Prostate gland (tissue), 2 donors: ENCODE measurements around the gene ARHGAP26. TPM values are rescaled to one million over a fixed set of nuclear protein-coding genes. Genes with fewer than 3 reads are reported as not detected.

ENCODE experiments used
- DNase-seq: peaks from one replicate; pipeline ENCODE4 v3.0.0-alpha.2; 2019; ENCODE audit warnings: low spot score
- H3K27ac ChIP-seq, 2 donors: fragments of 200-600 bp; sonication (generic); 2 replicates each; pipeline ENCODE4 v1.5.1; 2017 to 2019
- H3K27me3 ChIP-seq: fragments of 200-600 bp; sonication (generic); replicated peaks from 2 replicates; pipeline ENCODE4 v1.5.1; 2019; ENCODE audit not compliant: insufficient read depth
- H3K36me3 ChIP-seq, 2 donors: fragments of 200-600 bp; sonication (generic); 1 replicate in 1 of 2; 2 replicates in 1 of 2; pipeline versions ENCODE4 v1.5.1 to v1.8.1; 2017 to 2019
- H3K4me1 ChIP-seq: fragments of 200-600 bp; sonication (generic); replicated peaks from 2 replicates; pipeline ENCODE4 v1.5.1; 2019
- H3K4me3 ChIP-seq, 2 donors: fragments of 200-600 bp; sonication (generic); 2 replicates each; pipeline ENCODE4 v1.5.1; 2017 to 2019
- H3K9me3 ChIP-seq: fragments of 200-600 bp; sonication (generic); 2 replicates; pipeline ENCODE4 v1.5.1; 2017
- CTCF ChIP-seq, 4 experiments: fragments of 200-600 bp in 2 of 4; fragments of 450-650 bp in 2 of 4; sonication (generic) in 2 of 4; IDR thresholded peaks; 1 replicate in 3 of 4; 2 replicates in 1 of 4; pipeline ENCODE4 v1.5.1; 2016 to 2019; ENCODE audit warnings: antibody characterized with exemption in 4 of 4, mild to moderate bottlenecking in 2 of 4, moderate library complexity in 2 of 4
- POLR2A ChIP-seq: fragments of 450-650 bp; IDR thresholded peaks from one replicate; pipeline ENCODE4 v1.6.1; 2016; ENCODE audit warnings: antibody characterized with exemption, mild to moderate bottlenecking
- POLR2AphosphoS5 ChIP-seq: sonication (generic); formaldehyde crosslinking; IDR thresholded peaks from one replicate; pipeline ENCODE4 v1.6.1; 2017; ENCODE audit warnings: antibody characterized with exemption
- WGBS: methylation state at CpG from one replicate; pipeline ENCODE4 v1.1.5; 2018; 5-methylcytosine and 5-hydroxymethylcytosine counted together
- intact Hi-C: fragments of 100-400 bp; cut with DNase I; formaldehyde crosslinking; loops from one replicate; pipeline ENCODE4 v1.14.2; 2022
- total RNA-seq, 2 donors: library from RNA; depleted of rRNA; stranded (reverse); fragments of >200 nt; gene quantifications; one replicate each; pipeline ENCODE4 v1.1.0, GENCODE V29; 2016

The ARHGAP26 gene
- total RNA-seq, 2 donors from 2014 or later: 11.7 to 39.8 TPM

DNA sequence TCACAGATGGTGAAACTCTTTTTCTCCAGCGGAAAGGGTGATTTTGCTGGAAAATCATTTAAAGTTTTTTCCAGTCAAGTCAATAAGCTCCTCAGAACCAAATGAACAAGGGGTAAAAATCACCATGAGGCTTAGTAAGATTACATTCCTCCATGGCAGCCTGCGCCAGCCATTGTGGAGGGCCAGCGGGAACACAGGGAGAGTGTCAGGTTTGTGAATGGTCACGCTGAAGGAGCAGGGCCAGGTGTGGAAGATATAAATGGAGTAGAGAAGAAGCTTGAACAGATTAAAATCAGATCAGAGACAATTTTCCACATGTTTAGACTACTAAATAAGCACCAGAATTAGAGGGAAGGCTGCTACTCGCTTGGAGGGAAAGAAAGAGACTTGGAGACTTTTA, 424.5 kb downstream of the ARHGAP26 start:
- Histone ChIP-seq H3K4me3 (no peak overlapping the region), H3K27ac (no peak overlapping the region), H3K36me3 (no peaks in the 10 kb centered on the region), H3K4me1 (no peaks in the 10 kb centered on the region), H3K27me3 (no peaks in the 10 kb centered on the region), H3K9me3 (no peaks in the 10 kb centered on the region)
- intact Hi-C loops: no loop called here
- DNase-seq: no peak
- WGBS: 98% methylated on average over 5 of the region's 5 CpGs
- TF ChIP-seq POLR2AphosphoS5: no peak
- TF ChIP-seq CTCF (IDR thresholded peaks at IDR 0.05): no peak
- TF ChIP-seq POLR2A: no peak

GRCh38 chr5:143195491-143195890, 425.3 kb downstream of the ARHGAP26 start:
- Histone ChIP-seq H3K27ac (no peak overlapping the region), H3K36me3 (no peaks in the 10 kb centered on the region), H3K4me1 (no peaks in the 10 kb centered on the region), H3K9me3 (no peaks in the 10 kb centered on the region), H3K27me3 (no peaks in the 10 kb centered on the region), H3K4me3 (no peak overlapping the region)
- WGBS: 41% methylated on average over 2 of the region's 2 CpGs
- TF ChIP-seq POLR2A (no peak), CTCF (IDR thresholded peaks at IDR 0.05) (no peak), POLR2AphosphoS5 (no peak)
- DNase-seq: no peak
- intact Hi-C loops: no loop called here

- Histone ChIP-seq H3K36me3 (no peaks in the 10 kb centered on the region), H3K4me3 (no peak overlapping the region), H3K9me3 (no peaks in the 10 kb centered on the region), H3K4me1 (no peaks in the 10 kb centered on the region), H3K27ac (no peak overlapping the region), H3K27me3 (no peaks in the 10 kb centered on the region)
- DNase-seq: no peak
- TF ChIP-seq CTCF (IDR thresholded peaks at IDR 0.05) (no peak), POLR2A (no peak), POLR2AphosphoS5 (no peak)
- intact Hi-C loops: no loop called here
- WGBS: 94% methylated on average over 3 of the region's 3 CpGs
These were observed 426.6 kb downstream of the ARHGAP26 start for GRCh38 chr5:143196601-143197259.

- H3K9me3 ChIP-seq: no peaks in the 10 kb centered on the region
- TF ChIP-seq CTCF (IDR thresholded peaks at IDR 0.05) (no peak), POLR2A (no peak), POLR2AphosphoS5 (no peak)
- H3K27ac ChIP-seq: no peak overlapping the region
- H3K4me3 ChIP-seq: no peak overlapping the region
- H3K27me3 ChIP-seq: no peaks in the 10 kb centered on the region
- no peak for DNase-seq
- H3K36me3 ChIP-seq: no peaks in the 10 kb centered on the region
- intact Hi-C loops: no loop called here
- no peaks in the 10 kb centered on the region for H3K4me1 ChIP-seq
These were observed 427.1 kb downstream of the ARHGAP26 start for GRCh38 chr5:143197260-143197656.

DNA sequence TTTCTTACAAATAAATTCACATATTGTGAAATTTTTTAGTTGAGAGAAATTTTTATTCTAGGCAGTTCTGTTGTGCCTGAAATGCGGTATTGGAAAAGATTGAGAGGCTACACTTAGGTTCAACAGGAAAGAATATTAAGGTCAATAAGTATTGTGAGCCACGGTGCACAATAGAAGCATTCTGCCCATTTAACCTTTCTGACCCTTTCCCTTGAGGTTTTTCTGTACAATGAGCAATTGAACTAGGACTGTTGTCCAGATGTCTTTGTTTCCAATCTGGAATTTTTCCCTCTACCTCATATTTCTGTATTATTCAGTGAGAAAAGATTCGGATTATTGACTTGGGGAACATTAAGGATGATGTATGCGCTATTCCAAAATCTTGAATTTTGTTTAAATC, 428.2 kb downstream of the ARHGAP26 start:
- TF ChIP-seq CTCF (IDR thresholded peaks at IDR 0.05) (no peak), POLR2A (no peak), POLR2AphosphoS5 (no peak)
- Histone ChIP-seq H3K36me3 (no peaks in the 10 kb centered on the region), H3K4me3 (no peak overlapping the region), H3K27me3 (no peaks in the 10 kb centered on the region), H3K9me3 (no peaks in the 10 kb centered on the region), H3K4me1 (no peaks in the 10 kb centered on the region), H3K27ac (no peak overlapping the region)
- no peak for DNase-seq
- WGBS: 90% methylated on average over 4 of the region's 4 CpGs
- intact Hi-C loops: no loop called here
